ENCODE data around the gene RARRES2.
A peak's percentile ranks its signal among the peaks of the same experiment; 100 is the strongest.

RARRES2 gene

DNA sequence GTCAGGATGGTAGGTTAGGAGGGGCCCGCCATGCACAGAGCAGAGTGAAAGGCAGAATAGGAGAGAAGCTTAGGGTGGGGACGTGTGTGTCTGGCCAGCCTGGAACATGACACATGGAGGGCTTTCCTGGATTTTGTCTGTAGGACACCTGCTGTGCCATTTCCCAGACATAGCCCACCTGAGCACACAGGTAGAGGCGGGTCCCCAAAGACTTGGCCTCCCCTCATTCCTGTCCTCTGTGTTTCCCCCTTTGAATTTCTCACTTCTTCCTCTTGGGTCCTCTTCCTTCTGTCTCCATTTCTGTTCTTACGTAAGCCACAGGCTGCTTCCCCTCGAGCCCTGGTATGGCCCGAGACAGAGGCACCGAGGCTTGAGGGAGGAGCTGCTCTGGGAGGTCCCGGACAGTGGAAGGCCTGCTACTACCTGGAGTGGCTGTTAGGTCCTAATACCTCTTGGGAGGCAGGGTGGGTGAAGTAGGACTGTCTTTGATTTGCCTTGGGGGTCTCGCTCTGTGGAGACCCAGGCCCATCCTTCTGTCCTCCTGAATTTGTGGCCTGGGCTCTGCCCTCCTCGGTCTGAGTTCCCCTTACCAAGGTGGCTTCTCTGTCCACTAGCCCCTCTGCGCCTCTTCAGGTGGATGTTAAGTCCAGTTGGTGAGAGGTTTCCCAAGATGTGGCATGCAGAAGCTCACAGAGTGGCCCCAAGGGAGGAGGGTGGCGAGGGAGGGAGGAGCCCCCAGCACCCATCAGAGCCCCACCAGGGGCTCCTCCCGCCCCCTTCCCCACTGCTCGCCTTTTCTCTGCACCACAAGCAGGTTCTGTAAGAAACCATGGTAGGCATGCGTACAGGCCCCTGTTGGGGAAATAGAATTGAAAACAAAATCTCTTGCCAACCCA, 43.2 kb upstream of the RARRES2 start:
- peak overlapping the region in 1 of 2 donors; percentile 10 for H3K27ac ChIP-seq
- TF ChIP-seq, protein P1, sequence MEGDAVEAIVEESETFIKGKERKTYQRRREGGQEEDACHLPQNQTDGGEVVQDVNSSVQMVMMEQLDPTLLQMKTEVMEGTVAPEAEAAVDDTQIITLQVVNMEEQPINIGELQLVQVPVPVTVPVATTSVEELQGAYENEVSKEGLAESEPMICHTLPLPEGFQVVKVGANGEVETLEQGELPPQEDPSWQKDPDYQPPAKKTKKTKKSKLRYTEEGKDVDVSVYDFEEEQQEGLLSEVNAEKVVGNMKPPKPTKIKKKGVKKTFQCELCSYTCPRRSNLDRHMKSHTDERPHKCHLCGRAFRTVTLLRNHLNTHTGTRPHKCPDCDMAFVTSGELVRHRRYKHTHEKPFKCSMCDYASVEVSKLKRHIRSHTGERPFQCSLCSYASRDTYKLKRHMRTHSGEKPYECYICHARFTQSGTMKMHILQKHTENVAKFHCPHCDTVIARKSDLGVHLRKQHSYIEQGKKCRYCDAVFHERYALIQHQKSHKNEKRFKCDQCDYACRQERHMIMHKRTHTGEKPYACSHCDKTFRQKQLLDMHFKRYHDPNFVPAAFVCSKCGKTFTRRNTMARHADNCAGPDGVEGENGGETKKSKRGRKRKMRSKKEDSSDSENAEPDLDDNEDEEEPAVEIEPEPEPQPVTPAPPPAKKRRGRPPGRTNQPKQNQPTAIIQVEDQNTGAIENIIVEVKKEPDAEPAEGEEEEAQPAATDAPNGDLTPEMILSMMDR (IDR thresholded peaks at IDR 0.05) = no peak
- no peak for DNase-seq (ENCODE audit: low spot score)
- H3K4me3 ChIP-seq = no peak overlapping the region

DNA sequence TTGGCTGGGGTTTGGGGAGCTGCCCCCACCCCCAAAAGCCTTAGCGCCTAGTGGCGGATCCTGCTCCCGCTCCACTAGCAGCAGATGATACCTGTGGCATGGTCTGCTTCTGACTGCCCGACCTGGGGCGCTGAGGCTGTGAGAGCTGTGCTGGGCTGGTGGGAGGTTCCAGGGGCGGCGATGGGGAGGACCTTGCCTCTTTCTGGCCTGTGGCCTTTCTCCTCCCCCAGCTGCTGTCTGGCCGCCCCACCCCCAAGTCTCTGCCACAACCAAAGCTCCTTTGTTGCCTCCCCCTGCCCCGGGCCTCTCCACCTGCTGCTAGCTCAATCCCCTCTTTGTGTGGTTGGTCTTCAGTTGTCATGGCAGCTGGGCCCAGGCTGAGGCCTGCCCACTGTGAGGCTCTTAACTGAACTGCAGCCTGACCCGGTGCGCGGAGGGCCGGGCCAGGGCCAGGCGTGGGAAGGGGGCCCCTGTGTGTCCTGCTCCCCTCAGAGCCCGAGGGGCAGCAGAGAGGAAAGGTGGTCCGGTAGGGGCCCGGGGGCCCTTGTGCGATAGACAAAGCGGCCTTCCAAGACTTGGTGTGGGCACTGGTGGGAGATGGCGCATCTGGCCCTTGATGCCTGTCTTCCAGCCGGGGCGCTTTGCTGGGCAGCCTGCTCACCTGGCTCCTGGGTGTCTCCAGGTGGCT, 42.4 kb upstream of the RARRES2 start:
- DNase-seq (ENCODE audit: low spot score) = no peak
- TF ChIP-seq, protein P1 (IDR thresholded peaks at IDR 0.05) = no peak
- no peak overlapping the region for H3K4me3 ChIP-seq
- peak overlapping the region in 1 of 2 donors; percentile 10 for H3K27ac ChIP-seq

DNA sequence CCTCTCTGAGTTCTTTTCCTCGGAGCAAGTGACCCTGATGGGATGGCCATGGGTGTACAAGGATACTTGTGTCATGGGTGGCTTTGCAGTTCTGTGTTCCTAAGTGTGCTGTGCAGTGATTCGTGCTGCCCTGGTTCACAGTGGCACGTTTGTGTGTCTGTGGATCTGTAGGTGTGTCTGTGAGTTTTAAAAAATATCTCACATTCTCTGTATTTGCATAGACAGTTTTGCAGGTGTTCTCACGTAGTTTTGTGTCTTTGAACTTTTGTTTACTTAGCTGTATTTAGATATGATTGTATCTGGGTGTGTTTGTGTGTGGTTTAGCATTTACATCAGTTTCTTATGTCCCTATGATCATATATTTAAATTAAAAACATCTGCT, 41.4 kb upstream of the RARRES2 start:
- no peak overlapping the region for H3K4me3 ChIP-seq
- TF ChIP-seq, protein P1 (IDR thresholded peaks at IDR 0.05) = no peak
- DNase-seq (ENCODE audit: low spot score) = no peak
- H3K27ac ChIP-seq = no peak overlapping the region

DNA sequence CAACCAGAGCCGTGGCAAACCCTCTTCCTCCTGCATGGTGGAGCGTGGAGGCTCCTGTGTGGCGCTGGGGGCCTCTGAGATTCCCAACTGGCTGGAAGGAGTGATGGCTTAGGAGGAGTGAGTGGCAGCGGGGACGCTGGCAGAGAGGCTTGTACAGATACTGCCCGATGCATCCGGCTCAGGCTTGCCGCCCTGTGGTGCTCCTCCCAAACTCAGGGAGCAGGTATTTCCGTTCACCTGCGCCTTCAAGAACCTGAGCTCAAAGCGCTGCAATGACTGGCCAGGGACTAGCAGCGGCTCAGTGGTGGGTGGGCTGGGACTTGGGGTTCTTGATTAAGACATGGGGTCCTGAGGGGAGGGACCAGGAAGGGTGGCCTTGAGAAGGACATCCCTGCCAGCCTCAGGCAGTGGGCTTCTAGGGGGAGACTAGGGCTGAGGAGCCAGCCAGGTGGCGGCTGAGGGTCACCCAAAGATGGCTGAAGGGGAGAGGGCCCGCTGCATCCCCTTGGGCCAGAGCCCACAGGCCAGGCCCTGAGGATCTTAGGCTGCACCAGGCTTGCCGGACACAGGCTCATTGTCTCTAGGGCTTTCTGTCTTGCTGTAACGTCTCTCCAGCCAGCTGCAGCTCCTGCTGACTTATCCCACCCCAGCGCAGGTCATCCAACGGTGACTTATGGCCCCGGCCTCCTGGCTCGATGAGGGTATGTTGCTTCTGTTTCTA, 40.9 kb upstream of the RARRES2 start:
- no peak overlapping the region for H3K27ac ChIP-seq
- H3K4me3 ChIP-seq = no peak overlapping the region
- no peak for DNase-seq (ENCODE audit: low spot score)
- TF ChIP-seq, protein P1 (IDR thresholded peaks at IDR 0.05) = no peak

DNA sequence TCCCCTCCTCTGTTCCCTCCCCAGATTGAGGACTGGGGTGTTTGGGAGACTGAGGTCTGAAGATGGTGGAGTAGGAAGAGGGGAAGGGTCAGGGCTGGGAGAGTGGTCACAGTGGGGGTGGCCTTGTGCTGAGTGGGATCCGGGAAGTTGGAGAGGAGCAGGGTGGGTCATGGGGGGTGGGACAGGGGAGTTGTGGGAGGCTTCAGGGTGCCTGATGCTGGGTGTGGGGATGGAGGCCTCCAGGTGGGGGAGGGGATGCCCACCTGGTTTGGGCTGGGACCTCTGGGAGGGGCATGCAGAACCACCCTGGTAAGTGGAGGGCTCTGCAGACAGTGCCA, 40.3 kb upstream of the RARRES2 start:
- H3K27ac ChIP-seq = no peak overlapping the region
- TF ChIP-seq, protein P1 (IDR thresholded peaks at IDR 0.05) = no peak
- no peak overlapping the region for H3K4me3 ChIP-seq
- DNase-seq (ENCODE audit: low spot score) = no peak

DNA sequence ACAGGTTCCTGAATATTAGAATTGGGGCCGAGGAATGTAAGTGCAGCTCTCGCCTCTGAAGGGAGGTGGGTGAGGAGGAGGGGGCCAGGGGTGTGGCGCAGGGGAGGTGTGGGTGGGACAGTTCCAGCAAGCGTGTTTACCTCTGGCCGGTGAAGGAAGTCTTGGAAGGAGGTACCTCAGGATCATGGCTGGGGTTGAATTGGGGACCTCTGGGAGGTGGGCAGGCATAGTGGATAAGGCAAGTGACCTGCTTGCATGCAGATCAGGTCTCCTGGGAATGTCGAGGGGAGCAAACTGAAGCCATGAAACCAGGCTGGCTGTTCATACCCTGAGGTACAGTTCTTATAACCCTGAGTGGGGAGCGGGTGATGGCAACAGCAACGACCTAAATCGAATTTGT, 39.7 kb upstream of the RARRES2 start:
- DNase-seq (ENCODE audit: low spot score) = no peak
- Histone ChIP-seq H3K4me3 (no peak overlapping the region), H3K27ac (no peak overlapping the region)
- TF ChIP-seq, protein P1 (IDR thresholded peaks at IDR 0.05) = no peak

All from coronary artery (tissue), 2 donors.